SK-N-SH (cell line): Measurements from ENCODE around the gene VTCN1.

Source experiments
- CHD2 ChIP-seq: fragments of 150-350 bp; IDR thresholded peaks from 2 replicates; pipeline ENCODE4 v1.6.1; 2018; ENCODE audit warnings: low read length; ENCODE audit not compliant: partially characterized antibody
- ELF1 ChIP-seq: IDR thresholded peaks from 2 replicates; pipeline ENCODE4 v1.4.0; 2012
- EP300 ChIP-seq, 2 experiments: IDR thresholded peaks; 2 replicates each; pipeline versions ENCODE4 v1.4.0 to v1.6.1; 2012; ENCODE audit warnings: borderline replicate concordance in 1 of 2, low read depth in 1 of 2, low read length in 1 of 2
- EZH2phosphoT487 ChIP-seq: fragments of 200-600 bp; sonication (generic); IDR thresholded peaks from 2 replicates; pipeline ENCODE4 v1.6.1; 2017; ENCODE audit warnings: low read depth, mixed run types, mild to moderate bottlenecking, antibody characterized with exemption, moderate library complexity, borderline replicate concordance
- FOXJ3 ChIP-seq: sonication (generic); formaldehyde crosslinking; IDR thresholded peaks from 2 replicates; pipeline ENCODE4 v1.5.1; 2020; ENCODE audit warnings: mild to moderate bottlenecking, missing genetic modification reagents
- POLR2AphosphoS5 ChIP-seq: IDR thresholded peaks from 2 replicates; pipeline ENCODE4 v1.6.1; 2012; ENCODE audit warnings: low read depth, low read length
- RAD21 ChIP-seq: IDR thresholded peaks from 2 replicates; pipeline ENCODE4 v1.6.1; 2012; ENCODE audit warnings: mild to moderate bottlenecking, low read length
- SMC3 ChIP-seq: IDR thresholded peaks from 2 replicates; pipeline ENCODE4 v1.6.1; 2012; ENCODE audit warnings: low read depth, low read length, improper control_type of control experiment
- TCF12 ChIP-seq: IDR thresholded peaks from 2 replicates; pipeline ENCODE4 v1.4.0; 2012
- USF2 ChIP-seq: fragments of 150-350 bp; IDR thresholded peaks from 2 replicates; pipeline ENCODE4 v1.6.1; 2017; ENCODE audit warnings: antibody characterized with exemption, low read length, low read depth, borderline replicate concordance
- TF ChIP-seq, protein P1 (sequence below): fragments of 200-600 bp; sonication (generic); IDR thresholded peaks from 2 replicates; pipeline ENCODE4 v1.6.1; 2017; ENCODE audit warnings: antibody characterized with exemption, mild to moderate bottlenecking, moderate library complexity
- TF ChIP-seq, protein P2 (sequence below): IDR thresholded peaks from 2 replicates; pipeline ENCODE4 v1.4.0; 2012; ENCODE audit warnings: low read depth, borderline replicate concordance
- TF ChIP-seq, protein P3 (sequence below): IDR thresholded peaks from 2 replicates; pipeline ENCODE4 v1.4.0; 2012; ENCODE audit warnings: low read depth, borderline replicate concordance

DNA sequence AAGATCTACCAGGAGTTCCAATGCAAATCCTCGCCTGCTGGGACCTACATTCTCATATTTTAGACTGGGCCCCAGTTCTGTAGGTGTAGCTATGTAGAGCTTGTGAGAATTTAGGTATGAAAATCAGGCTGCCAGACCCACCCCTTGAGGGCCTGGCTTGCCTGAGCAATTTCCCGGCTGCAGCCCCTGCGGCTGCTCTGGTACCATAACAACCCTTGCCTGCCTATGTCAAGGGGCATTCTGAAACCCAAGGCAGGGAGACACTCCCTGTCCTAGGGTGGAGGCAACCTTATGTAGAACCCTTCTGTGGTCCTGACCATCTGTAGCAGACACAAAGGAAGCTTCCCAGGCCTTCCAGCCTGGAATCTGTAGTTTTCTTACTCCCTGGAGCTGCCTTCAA is 28.4 kb downstream of the VTCN1 start:
- TF ChIP-seq EZH2phosphoT487 (no peak), SMC3 (no peak), TCF12 (no peak), USF2 (no peak), POLR2AphosphoS5 (no peak), EP300 (IDR thresholded peaks at IDR 0.05; ENCODE audit: borderline replicate concordance in 1 of 2, low read depth in 1 of 2, low read length in 1 of 2) (no peak), CHD2 (no peak), FOXJ3 (CRISPR knock-in tag) (no peak), ELF1 (no peak), RAD21 (no peak)
- TF ChIP-seq, protein P1, sequence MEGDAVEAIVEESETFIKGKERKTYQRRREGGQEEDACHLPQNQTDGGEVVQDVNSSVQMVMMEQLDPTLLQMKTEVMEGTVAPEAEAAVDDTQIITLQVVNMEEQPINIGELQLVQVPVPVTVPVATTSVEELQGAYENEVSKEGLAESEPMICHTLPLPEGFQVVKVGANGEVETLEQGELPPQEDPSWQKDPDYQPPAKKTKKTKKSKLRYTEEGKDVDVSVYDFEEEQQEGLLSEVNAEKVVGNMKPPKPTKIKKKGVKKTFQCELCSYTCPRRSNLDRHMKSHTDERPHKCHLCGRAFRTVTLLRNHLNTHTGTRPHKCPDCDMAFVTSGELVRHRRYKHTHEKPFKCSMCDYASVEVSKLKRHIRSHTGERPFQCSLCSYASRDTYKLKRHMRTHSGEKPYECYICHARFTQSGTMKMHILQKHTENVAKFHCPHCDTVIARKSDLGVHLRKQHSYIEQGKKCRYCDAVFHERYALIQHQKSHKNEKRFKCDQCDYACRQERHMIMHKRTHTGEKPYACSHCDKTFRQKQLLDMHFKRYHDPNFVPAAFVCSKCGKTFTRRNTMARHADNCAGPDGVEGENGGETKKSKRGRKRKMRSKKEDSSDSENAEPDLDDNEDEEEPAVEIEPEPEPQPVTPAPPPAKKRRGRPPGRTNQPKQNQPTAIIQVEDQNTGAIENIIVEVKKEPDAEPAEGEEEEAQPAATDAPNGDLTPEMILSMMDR: no peak
- TF ChIP-seq, protein P2, sequence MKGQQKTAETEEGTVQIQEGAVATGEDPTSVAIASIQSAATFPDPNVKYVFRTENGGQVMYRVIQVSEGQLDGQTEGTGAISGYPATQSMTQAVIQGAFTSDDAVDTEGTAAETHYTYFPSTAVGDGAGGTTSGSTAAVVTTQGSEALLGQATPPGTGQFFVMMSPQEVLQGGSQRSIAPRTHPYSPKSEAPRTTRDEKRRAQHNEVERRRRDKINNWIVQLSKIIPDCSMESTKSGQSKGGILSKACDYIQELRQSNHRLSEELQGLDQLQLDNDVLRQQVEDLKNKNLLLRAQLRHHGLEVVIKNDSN: no peak
- TF ChIP-seq, protein P3, sequence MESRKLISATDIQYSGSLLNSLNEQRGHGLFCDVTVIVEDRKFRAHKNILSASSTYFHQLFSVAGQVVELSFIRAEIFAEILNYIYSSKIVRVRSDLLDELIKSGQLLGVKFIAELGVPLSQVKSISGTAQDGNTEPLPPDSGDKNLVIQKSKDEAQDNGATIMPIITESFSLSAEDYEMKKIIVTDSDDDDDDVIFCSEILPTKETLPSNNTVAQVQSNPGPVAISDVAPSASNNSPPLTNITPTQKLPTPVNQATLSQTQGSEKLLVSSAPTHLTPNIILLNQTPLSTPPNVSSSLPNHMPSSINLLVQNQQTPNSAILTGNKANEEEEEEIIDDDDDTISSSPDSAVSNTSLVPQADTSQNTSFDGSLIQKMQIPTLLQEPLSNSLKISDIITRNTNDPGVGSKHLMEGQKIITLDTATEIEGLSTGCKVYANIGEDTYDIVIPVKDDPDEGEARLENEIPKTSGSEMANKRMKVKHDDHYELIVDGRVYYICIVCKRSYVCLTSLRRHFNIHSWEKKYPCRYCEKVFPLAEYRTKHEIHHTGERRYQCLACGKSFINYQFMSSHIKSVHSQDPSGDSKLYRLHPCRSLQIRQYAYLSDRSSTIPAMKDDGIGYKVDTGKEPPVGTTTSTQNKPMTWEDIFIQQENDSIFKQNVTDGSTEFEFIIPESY: no peak
